GM19395 (cell line): ENCODE data around the gene CLIP3.

Experiments
- ATAC-seq: cut with Tn5 transposase; IDR thresholded peaks from one replicate; pipeline ENCODE4 v1.9.1; 2021; ENCODE audit warnings: mild to moderate bottlenecking, moderate library complexity; ENCODE audit not compliant: unreplicated experiment

CLIP3 gene

GRCh38 chr19:35978832-35979365, 53.8 kb downstream of the CLIP3 start:
- no peak for ATAC-seq

GRCh38 chr19:35978271-35978670, 54.4 kb downstream of the CLIP3 start:
- no peak for ATAC-seq

- no peak for ATAC-seq
These were observed 55.0 kb downstream of the CLIP3 start for GRCh38 chr19:35977446-35978222.

GRCh38 chr19:35975608-35976214, 57.0 kb downstream of the CLIP3 start:
- ATAC-seq, result no peak

- no peak for ATAC-seq
These were observed 59.2 kb downstream of the CLIP3 start for GRCh38 chr19:35973487-35973886.

- ATAC-seq, result no peak
These were observed 65.9 kb downstream of the CLIP3 start for GRCh38 chr19:35966771-35967170.
